ENCODE results near the gene RXRG. TPM values are rescaled to one million over a fixed set of nuclear protein-coding genes. Genes with fewer than 3 reads are reported as not detected.

Gene RXRG
- total and polyA plus RNA-seq, 5 donors from 2014 or later: 0.08 TPM; not detected in 4

DNA sequence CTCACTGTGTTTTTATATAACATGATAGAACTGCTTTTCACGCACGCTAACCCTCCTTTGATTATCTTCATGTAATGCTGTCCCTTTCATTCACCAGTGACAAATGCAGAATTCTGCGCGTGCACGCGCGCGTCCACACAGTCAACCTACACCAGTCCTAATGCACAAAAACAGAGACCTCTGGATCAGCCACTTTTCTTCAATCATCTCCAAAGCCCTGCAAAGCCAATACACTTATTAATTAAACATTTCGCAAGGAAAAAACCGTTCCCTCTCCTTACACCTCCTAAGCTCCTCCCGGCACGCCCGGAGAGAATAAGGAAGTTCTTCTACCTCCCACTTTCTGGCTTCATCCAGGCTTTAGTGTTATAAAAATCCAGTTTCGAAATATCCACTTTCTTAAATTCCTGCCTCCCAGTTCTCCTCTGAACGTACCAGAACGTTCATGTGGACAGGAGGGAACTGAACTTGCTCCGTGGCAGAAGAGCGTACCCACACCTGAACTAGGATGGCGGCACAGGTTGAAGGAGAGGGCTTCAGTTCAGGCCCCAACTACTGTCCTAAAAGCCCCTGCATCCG is 93.0 kb downstream of the RXRG start:
- Histone ChIP-seq H3K27me3 (ENCODE audit: control insufficient read depth, insufficient read depth, low read length) (peaks cover 28% of the 10 kb centered on the region), H3K9me3 (ENCODE audit: control insufficient read depth in 2 of 2, low read length in 2 of 2) (no peaks in the 10 kb centered on the region), H3K27ac (ENCODE audit: insufficient read depth, low read length, poor library complexity, severe bottlenecking) (no peak overlapping the region), H3K4me3 (ENCODE audit: low read depth, low read length) (no peak overlapping the region), H3K4me1 (ENCODE audit: control insufficient read depth, insufficient read depth, low read length, poor library complexity, severe bottlenecking) (no peaks in the 10 kb centered on the region), H3K36me3 (ENCODE audit: control insufficient read depth, insufficient read depth, low read length) (no peaks in the 10 kb centered on the region)
- Mint-ChIP-seq H3K9me3 (no peaks in the 10 kb centered on the region), H3K4me3 (peak overlapping the region in 1 of 4 donors; percentile 54), H3K4me1 (peaks cover 0 to 15% (median 2%) of the 10 kb centered on the region in 4 donors), H3K27me3 (peaks cover 85% of the 10 kb centered on the region), H3K36me3 (no peaks in the 10 kb centered on the region), H3K27ac (no peak overlapping the region)
- DNase-seq: no peak
- no peak for ATAC-seq (ENCODE audit: low read depth in 2 of 2)

Other genes with a start within 250 kb of the RXRG start
- gene LMX1A, start 88.4 kb downstream of the RXRG start, total RNA-seq: not detected
- gene LMX1A, start 88.4 kb downstream of the RXRG start, polyA plus RNA-seq: not detected
- not detected for gene LRRC52, start 98.9 kb upstream of the RXRG start, total RNA-seq
- not detected for gene LRRC52, start 98.9 kb upstream of the RXRG start, polyA plus RNA-seq
- gene MGST3, start 186.1 kb upstream of the RXRG start, total RNA-seq: 37.1 TPM
- gene MGST3, start 186.1 kb upstream of the RXRG start, polyA plus RNA-seq: 100 to 1,000 TPM; 133 to 190 (median 149) TPM